NCI-H2227 (cell line): ENCODE results near the gene OTUD1.

ENCODE experiments used
- DNase-seq: peaks from one replicate; lab custom pipeline; 2025; ENCODE audit not compliant: unreplicated experiment; lab: John Stamatoyannopoulos, UW

OTUD1 gene

GRCh38 chr10:23467012-23467411, 28.1 kb downstream of the OTUD1 start:
- no peak for DNase-seq

- DNase-seq: no peak
Observed at GRCh38 chr10:23467548-23467947, 28.7 kb downstream of the OTUD1 start.

GRCh38 chr10:23469596-23470237, 30.8 kb downstream of the OTUD1 start:
- DNase-seq: no peak

GRCh38 chr10:23472181-23472580, 33.3 kb downstream of the OTUD1 start:
- no peak for DNase-seq

GRCh38 chr10:23474081-23474480, 35.2 kb downstream of the OTUD1 start:
- DNase-seq: no peak

- DNase-seq: no peak
Observed at GRCh38 chr10:23474626-23475025, 35.8 kb downstream of the OTUD1 start.

- DNase-seq: no peak
Observed at GRCh38 chr10:23478570-23478969, 39.7 kb downstream of the OTUD1 start.

GRCh38 chr10:23479798-23480473, 41.1 kb downstream of the OTUD1 start:
- DNase-seq: no peak

- DNase-seq: no peak
Observed at GRCh38 chr10:23481363-23481961, 42.6 kb downstream of the OTUD1 start.

- no peak for DNase-seq
Observed at GRCh38 chr10:23490115-23490514, 51.2 kb downstream of the OTUD1 start.
